AG08395 (cell line): ENCODE measurements around the gene APOL4.
"Not testable (repeated sequence)": the region's sequence is repeated elsewhere in the genome, so short reads cannot be mapped to it uniquely, and the experiment has no call there.

Experiments used
- DNase-seq: peaks from one replicate; pipeline ENCODE4 v3.0.0; 2012; ENCODE audit warnings: mixed read lengths, low spot score

APOL4 gene

GRCh38 chr22:36153501-36154422 lies 47.8 kb downstream of the APOL4 start:
- no peak for DNase-seq

GRCh38 chr22:36152821-36153220 lies 48.8 kb downstream of the APOL4 start:
- not testable (repeated sequence) for DNase-seq

GRCh38 chr22:36152088-36152487 lies 49.5 kb downstream of the APOL4 start:
- no peak for DNase-seq

GRCh38 chr22:36151006-36151595 lies 50.5 kb downstream of the APOL4 start:
- no peak for DNase-seq

GRCh38 chr22:36149441-36149840 lies 52.2 kb downstream of the APOL4 start:
- DNase-seq: no peak

GRCh38 chr22:36148411-36148810 lies 53.2 kb downstream of the APOL4 start:
- DNase-seq: no peak

GRCh38 chr22:36147196-36147791 lies 54.3 kb downstream of the APOL4 start:
- no peak for DNase-seq

GRCh38 chr22:36145881-36146280 lies 55.7 kb downstream of the APOL4 start:
- DNase-seq: no peak

GRCh38 chr22:36144886-36145541 lies 56.6 kb downstream of the APOL4 start:
- DNase-seq: peak; percentile 68

GRCh38 chr22:36143956-36144355 lies 57.7 kb downstream of the APOL4 start:
- no peak for DNase-seq

GRCh38 chr22:36143066-36143815 lies 58.4 kb downstream of the APOL4 start:
- no peak for DNase-seq

- DNase-seq: no peak
These were observed 60.1 kb downstream of the APOL4 start for GRCh38 chr22:36141481-36141880.
